Fibroblast of the conjunctiva (primary cell): ENCODE measurements around the gene USP35.
"Not testable (repeated sequence)": the region's sequence is repeated elsewhere in the genome, so short reads cannot be mapped to it uniquely, and the experiment has no call there.

Source experiments
- DNase-seq: peaks from one replicate; pipeline ENCODE4 v3.0.0-alpha.2; 2010; ENCODE audit warnings: low read depth

Gene USP35

GRCh38 chr11:78216021-78216420 is 27.3 kb downstream of the USP35 start:
- DNase-seq: no peak

GRCh38 chr11:78216571-78217287 is 28.0 kb downstream of the USP35 start:
- DNase-seq: no peak

GRCh38 chr11:78217650-78218541 is 29.2 kb downstream of the USP35 start:
- no peak for DNase-seq

GRCh38 chr11:78218707-78219492 is 30.2 kb downstream of the USP35 start:
- no peak for DNase-seq

- no peak for DNase-seq
These were observed 30.9 kb downstream of the USP35 start for GRCh38 chr11:78219493-78220217.

- DNase-seq: no peak
These were observed 31.8 kb downstream of the USP35 start for GRCh38 chr11:78220218-78221157.

GRCh38 chr11:78221396-78222315 is 32.9 kb downstream of the USP35 start:
- DNase-seq: no peak

GRCh38 chr11:78222726-78223125 is 34.0 kb downstream of the USP35 start:
- DNase-seq: not testable (repeated sequence)

GRCh38 chr11:78223320-78223954 is 34.7 kb downstream of the USP35 start:
- DNase-seq: no peak

GRCh38 chr11:78224506-78224905 is 35.8 kb downstream of the USP35 start:
- no peak for DNase-seq

GRCh38 chr11:78224906-78225420 is 36.2 kb downstream of the USP35 start:
- DNase-seq: no peak

- no peak for DNase-seq
These were observed 38.3 kb downstream of the USP35 start for GRCh38 chr11:78226684-78227680.

- DNase-seq: no peak
These were observed 39.2 kb downstream of the USP35 start for GRCh38 chr11:78227921-78228320.

- DNase-seq: peak; percentile 36
These were observed 39.7 kb downstream of the USP35 start for GRCh38 chr11:78228467-78228866.

GRCh38 chr11:78229106-78229505 is 40.4 kb downstream of the USP35 start:
- DNase-seq: no peak

GRCh38 chr11:78230161-78230877 is 41.6 kb downstream of the USP35 start:
- DNase-seq: no peak

GRCh38 chr11:78231962-78232501 is 43.3 kb downstream of the USP35 start:
- peak; percentile 24 for DNase-seq
